Caco-2 (cell line): ENCODE results near the gene BRD3OS. TPM values are rescaled to one million over a fixed set of nuclear protein-coding genes. Genes with fewer than 3 reads are reported as not detected.

ENCODE experiments used
- BruUV-seq: library from RNA; stranded (reverse); fragments of 400-500 nt; replicated peaks from 2 replicates; lab custom pipeline; 2021; lab: Mats Ljungman, UMichigan
- CTCF ChIA-PET: fragments of 300-600 bp; sonication (Branson Sonifier 250); formaldehyde crosslinking; loops from one replicate; lab custom pipeline; 2022; ENCODE audit warnings: antibody characterized with exemption; lab: Charles Lee
- POLR2A ChIA-PET: fragments of 300-600 bp; sonication (Branson Sonifier 250); formaldehyde crosslinking; loops from one replicate; lab custom pipeline; 2022; ENCODE audit warnings: antibody characterized with exemption; lab: Charles Lee
- DNase-seq, 2 experiments: peaks; one replicate each; pipeline versions ENCODE4 v3.0.0 to v3.0.0-alpha.2; 2020 to 2022
- H3K27me3 ChIP-seq: replicated peaks from 2 replicates; pipeline ENCODE4 v1.6.0; 2011; ENCODE audit warnings: low read length; ENCODE audit not compliant: control insufficient read depth, insufficient read depth
- H3K36me3 ChIP-seq: 2 replicates; pipeline ENCODE4 v1.5.1; 2011; ENCODE audit warnings: low read length; ENCODE audit not compliant: control insufficient read depth, insufficient read depth
- H3K4me1 ChIP-seq: fragments of 250-450 bp; sonication (Bioruptor Pico); 2 replicates; pipeline ENCODE4 v1.5.1; 2020; ENCODE audit warnings: mild to moderate bottlenecking
- H3K4me3 ChIP-seq: 2 replicates; pipeline ENCODE4 v1.5.1; 2011; ENCODE audit warnings: low read depth, mild to moderate bottlenecking, control low read depth, low read length
- H3K9me3 ChIP-seq: fragments of 250-450 bp; sonication (Bioruptor Pico); 2 replicates; pipeline ENCODE4 v1.5.1; 2020; ENCODE audit warnings: mild to moderate bottlenecking, moderate library complexity
- H3K27ac Mint-ChIP-seq: one replicate; pipeline ENCODE4 v1.8.0; 2022; ENCODE audit warnings: mixed read lengths; ENCODE audit not compliant: unreplicated experiment
- H3K27me3 Mint-ChIP-seq: one replicate; pipeline ENCODE4 v1.8.0; 2022; ENCODE audit warnings: mixed read lengths; ENCODE audit not compliant: insufficient read depth, unreplicated experiment
- H3K36me3 Mint-ChIP-seq: one replicate; pipeline ENCODE4 v1.8.0; 2022; ENCODE audit warnings: mild to moderate bottlenecking, mixed read lengths; ENCODE audit not compliant: insufficient read depth, unreplicated experiment
- H3K4me1 Mint-ChIP-seq: one replicate; pipeline ENCODE4 v1.8.0; 2022; ENCODE audit warnings: low read depth, mixed read lengths; ENCODE audit not compliant: unreplicated experiment
- H3K4me3 Mint-ChIP-seq: one replicate; pipeline ENCODE4 v1.8.0; 2022; ENCODE audit warnings: mild to moderate bottlenecking, moderate library complexity, mixed read lengths; ENCODE audit not compliant: unreplicated experiment
- H3K9me3 Mint-ChIP-seq: one replicate; pipeline ENCODE4 v1.8.0; 2022; ENCODE audit warnings: mixed read lengths; ENCODE audit not compliant: unreplicated experiment
- CTCF ChIP-seq, 2 experiments: fragments of 200-600 bp in 1 of 2; IDR thresholded peaks; 1 replicate in 1 of 2; 2 replicates in 1 of 2; pipeline versions ENCODE4 v1.5.1 to v1.8.0; 2011 to 2022; ENCODE audit warnings: antibody characterized with exemption in 1 of 2, control low read depth in 1 of 2, inconsistent platforms in 1 of 2, low read depth in 1 of 2, low read length in 1 of 2, mild to moderate bottlenecking in 1 of 2, moderate library complexity in 1 of 2; ENCODE audit not compliant: insufficient read depth in 1 of 2, severe bottlenecking in 1 of 2, unreplicated experiment in 1 of 2
- intact Hi-C: fragments of 100-400 bp; cut with micrococcal nuclease; formaldehyde crosslinking; loops from one replicate; pipeline ENCODE4 v1.10.0; 2022; ENCODE audit not compliant: unreplicated experiment
- total RNA-seq: library from RNA; stranded (reverse); gene quantifications from 2 replicates; pipeline ENCODE4 v1.2.3, GENCODE V29; 2022

The BRD3OS gene
- total RNA-seq, 1 experiment from 2014 or later, result 9.4 TPM

GRCh38 chr9:134064711-134065110 lies 39.4 kb downstream of the BRD3OS start:
- peaks cover 6% of the 10 kb centered on the region for H3K36me3 Mint-ChIP-seq
- intact Hi-C loops, result loop anchor here (5.0 kb wide), 1 partner anchor 263 kb away; the partner anchor contains the start of gene RXRA
- no peaks in the 10 kb centered on the region for H3K9me3 Mint-ChIP-seq
- Histone ChIP-seq H3K27me3 (no peaks in the 10 kb centered on the region), H3K4me3 (no peak overlapping the region), H3K9me3 (no peaks in the 10 kb centered on the region), H3K36me3 (no peaks in the 10 kb centered on the region), H3K4me1 (peaks cover 12% of the 10 kb centered on the region)
- H3K4me1 Mint-ChIP-seq, result no peaks in the 10 kb centered on the region
- no peak overlapping the region for H3K27ac Mint-ChIP-seq
- H3K4me3 Mint-ChIP-seq, result no peak overlapping the region
- TF ChIP-seq CTCF (IDR thresholded peaks at IDR 0.05; ENCODE audit: insufficient read depth in 1 of 2, low read depth in 1 of 2, low read length in 1 of 2, severe bottlenecking in 1 of 2, unreplicated experiment in 1 of 2), result no peak
- DNase-seq, result peak in 1 of 2 experiments; percentile 32
- ChIA-PET CTCF (no interaction called here), POLR2A (no interaction called here)
- BruUV-seq, result no TSS peak
- H3K27me3 Mint-ChIP-seq, result no peaks in the 10 kb centered on the region

DNA sequence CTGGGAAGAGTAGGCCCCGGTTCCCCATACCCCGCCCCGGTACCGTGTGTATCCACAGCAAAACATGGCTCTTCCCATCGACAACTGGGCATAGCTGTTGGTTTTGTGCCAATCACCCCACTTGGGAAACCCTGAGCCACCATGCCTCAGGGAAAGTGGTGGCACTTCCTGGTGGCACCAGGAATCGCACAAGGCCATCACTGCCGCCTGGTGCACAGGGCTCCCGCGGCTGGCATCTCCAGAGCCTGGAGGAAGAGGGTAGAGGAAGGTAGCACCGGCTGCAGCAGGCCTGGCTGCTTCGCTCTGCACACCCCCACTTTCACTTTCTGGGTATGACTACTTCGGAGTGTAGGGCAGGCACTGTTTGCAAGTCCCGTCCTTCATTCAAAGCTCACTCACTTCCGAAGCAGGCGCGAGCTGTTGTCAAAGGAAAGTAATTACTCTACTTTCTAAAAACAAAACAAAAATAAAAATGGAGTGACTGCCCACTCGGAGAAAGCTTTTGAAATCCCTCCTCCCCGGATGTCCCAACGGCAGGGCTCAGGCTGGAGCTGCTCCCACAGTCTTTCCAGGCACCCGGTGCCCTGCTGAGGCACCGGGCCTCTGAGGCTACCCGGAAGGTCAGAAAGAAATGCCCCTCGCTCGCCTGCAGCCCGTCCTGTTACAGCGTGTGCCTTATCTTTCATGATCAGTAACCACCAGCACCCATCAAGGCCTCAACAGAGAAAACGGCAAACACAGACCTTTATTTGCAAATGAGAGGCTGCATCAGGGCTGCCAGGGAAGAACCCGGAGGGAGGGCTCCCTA lies 40.5 kb downstream of the BRD3OS start:
- TSS peak; percentile 71 for BruUV-seq
- Histone ChIP-seq H3K4me3 (peak overlapping the region; percentile 56), H3K9me3 (no peaks in the 10 kb centered on the region), H3K36me3 (no peaks in the 10 kb centered on the region), H3K4me1 (peaks cover 12% of the 10 kb centered on the region), H3K27me3 (no peaks in the 10 kb centered on the region)
- H3K4me1 Mint-ChIP-seq, result no peaks in the 10 kb centered on the region
- peaks cover 6% of the 10 kb centered on the region for H3K36me3 Mint-ChIP-seq
- H3K4me3 Mint-ChIP-seq, result peak overlapping the region; percentile 79
- H3K9me3 Mint-ChIP-seq, result no peaks in the 10 kb centered on the region
- POLR2A ChIA-PET, result interaction anchor here (1.0 kb wide), 1 partner anchor 41 kb away, joined by 5 read pairs; the partner anchor contains the start of gene BRD3OS
- TF ChIP-seq CTCF (IDR thresholded peaks at IDR 0.05; ENCODE audit: insufficient read depth in 1 of 2, low read depth in 1 of 2, low read length in 1 of 2, severe bottlenecking in 1 of 2, unreplicated experiment in 1 of 2), result no peak
- peak in 1 of 2 experiments; percentile 32 for DNase-seq
- intact Hi-C loops, result loop anchor here (5.0 kb wide), 1 partner anchor 261 kb away; the partner anchor contains the start of gene RXRA
- H3K27me3 Mint-ChIP-seq, result peaks cover 3% of the 10 kb centered on the region
- peak overlapping the region; percentile 48 for H3K27ac Mint-ChIP-seq
- CTCF ChIA-PET, result no interaction called here

GRCh38 chr9:134066526-134066912 lies 41.2 kb downstream of the BRD3OS start:
- CTCF ChIA-PET, result no interaction called here
- Mint-ChIP-seq H3K4me3 (peak overlapping the region; percentile 79), H3K36me3 (peaks cover 6% of the 10 kb centered on the region), H3K27ac (peak overlapping the region; percentile 48), H3K9me3 (no peaks in the 10 kb centered on the region), H3K27me3 (peaks cover 5% of the 10 kb centered on the region), H3K4me1 (no peaks in the 10 kb centered on the region)
- POLR2A ChIA-PET, result interaction anchor here (1.0 kb wide), 1 partner anchor 42 kb away, joined by 5 read pairs; the partner anchor contains the start of gene BRD3OS
- H3K36me3 ChIP-seq, result no peaks in the 10 kb centered on the region
- intact Hi-C loops, result loop anchor here (5.0 kb wide), 1 partner anchor 261 kb away; the partner anchor contains the start of gene RXRA
- H3K9me3 ChIP-seq, result no peaks in the 10 kb centered on the region; the same call in 1 of the 2 replicates
- no TSS peak for BruUV-seq
- peak overlapping the region; percentile 56 for H3K4me3 ChIP-seq
- TF ChIP-seq CTCF (IDR thresholded peaks at IDR 0.05; ENCODE audit: insufficient read depth in 1 of 2, low read depth in 1 of 2, low read length in 1 of 2, severe bottlenecking in 1 of 2, unreplicated experiment in 1 of 2), result no peak
- peak in 1 of 2 experiments; percentile 29 for DNase-seq
- peaks cover 12% of the 10 kb centered on the region for H3K4me1 ChIP-seq
- no peaks in the 10 kb centered on the region for H3K27me3 ChIP-seq
